Measurements from ENCODE around the gene NPLOC4.

NPLOC4 gene

DNA sequence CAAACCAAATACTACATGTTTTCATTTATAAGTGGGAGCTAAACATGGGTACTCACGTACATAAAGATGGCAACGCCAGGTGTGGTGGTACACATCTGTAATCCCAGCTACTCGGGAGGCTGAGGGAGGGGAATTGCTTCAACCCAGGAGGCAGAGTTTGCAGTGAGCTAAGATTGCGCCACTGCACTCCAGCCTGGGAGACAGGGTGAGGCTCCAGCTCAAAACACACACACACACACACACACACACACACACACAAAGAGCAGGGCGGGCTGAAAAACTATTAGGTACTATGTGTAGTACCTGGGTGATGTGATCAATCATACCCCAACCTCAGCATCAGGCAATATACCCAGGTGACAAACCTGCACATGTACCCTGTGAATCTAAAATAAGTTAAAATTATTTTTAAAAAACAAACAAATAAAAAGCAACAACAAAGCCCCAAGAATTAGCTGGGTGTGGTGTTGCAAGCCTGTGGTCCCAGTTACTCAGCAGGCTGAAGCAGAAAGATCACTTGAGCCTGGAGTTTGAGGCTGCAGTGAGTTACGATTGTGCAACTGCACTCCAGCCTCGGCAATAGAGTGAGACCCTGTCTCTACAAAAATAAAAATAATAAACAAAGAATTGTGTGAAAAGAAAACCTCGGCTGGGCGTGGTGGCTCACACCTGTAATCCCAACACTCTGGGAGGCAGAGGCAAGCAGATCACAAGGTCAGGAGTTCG, 72.9 kb downstream of the NPLOC4 start:
- TF ChIP-seq, protein P1, sequence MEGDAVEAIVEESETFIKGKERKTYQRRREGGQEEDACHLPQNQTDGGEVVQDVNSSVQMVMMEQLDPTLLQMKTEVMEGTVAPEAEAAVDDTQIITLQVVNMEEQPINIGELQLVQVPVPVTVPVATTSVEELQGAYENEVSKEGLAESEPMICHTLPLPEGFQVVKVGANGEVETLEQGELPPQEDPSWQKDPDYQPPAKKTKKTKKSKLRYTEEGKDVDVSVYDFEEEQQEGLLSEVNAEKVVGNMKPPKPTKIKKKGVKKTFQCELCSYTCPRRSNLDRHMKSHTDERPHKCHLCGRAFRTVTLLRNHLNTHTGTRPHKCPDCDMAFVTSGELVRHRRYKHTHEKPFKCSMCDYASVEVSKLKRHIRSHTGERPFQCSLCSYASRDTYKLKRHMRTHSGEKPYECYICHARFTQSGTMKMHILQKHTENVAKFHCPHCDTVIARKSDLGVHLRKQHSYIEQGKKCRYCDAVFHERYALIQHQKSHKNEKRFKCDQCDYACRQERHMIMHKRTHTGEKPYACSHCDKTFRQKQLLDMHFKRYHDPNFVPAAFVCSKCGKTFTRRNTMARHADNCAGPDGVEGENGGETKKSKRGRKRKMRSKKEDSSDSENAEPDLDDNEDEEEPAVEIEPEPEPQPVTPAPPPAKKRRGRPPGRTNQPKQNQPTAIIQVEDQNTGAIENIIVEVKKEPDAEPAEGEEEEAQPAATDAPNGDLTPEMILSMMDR (IDR thresholded peaks at IDR 0.05; ENCODE audit: control insufficient read depth, extremely low read depth, insufficient read depth): no peak
- no peak for DNase-seq (ENCODE audit: low read depth)
- no peak overlapping the region for H3K4me3 ChIP-seq (ENCODE audit: low read depth, low read length)

DNA sequence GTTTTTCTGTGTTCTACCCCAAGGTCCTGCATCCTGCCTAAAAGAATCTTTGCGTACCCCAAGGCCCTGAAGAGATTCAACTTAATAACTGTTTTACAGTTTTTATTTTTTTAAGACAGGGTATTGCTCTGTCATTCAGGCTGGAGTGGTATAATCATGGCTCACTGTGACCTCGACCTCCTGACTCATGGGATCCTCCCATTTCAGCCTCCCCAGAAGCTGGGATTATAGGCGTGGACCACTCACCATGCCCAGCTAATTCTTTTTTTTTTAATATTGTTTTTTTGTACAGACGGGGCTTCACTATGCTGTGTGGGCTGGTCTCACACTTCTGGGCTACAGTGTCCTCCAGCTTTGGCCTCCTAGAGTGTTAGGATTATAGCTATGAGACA, 75.4 kb downstream of the NPLOC4 start:
- H3K4me3 ChIP-seq (ENCODE audit: low read depth, low read length): no peak overlapping the region
- TF ChIP-seq, protein P1 (IDR thresholded peaks at IDR 0.05; ENCODE audit: control insufficient read depth, extremely low read depth, insufficient read depth): no peak
- no peak for DNase-seq (ENCODE audit: low read depth)

DNA sequence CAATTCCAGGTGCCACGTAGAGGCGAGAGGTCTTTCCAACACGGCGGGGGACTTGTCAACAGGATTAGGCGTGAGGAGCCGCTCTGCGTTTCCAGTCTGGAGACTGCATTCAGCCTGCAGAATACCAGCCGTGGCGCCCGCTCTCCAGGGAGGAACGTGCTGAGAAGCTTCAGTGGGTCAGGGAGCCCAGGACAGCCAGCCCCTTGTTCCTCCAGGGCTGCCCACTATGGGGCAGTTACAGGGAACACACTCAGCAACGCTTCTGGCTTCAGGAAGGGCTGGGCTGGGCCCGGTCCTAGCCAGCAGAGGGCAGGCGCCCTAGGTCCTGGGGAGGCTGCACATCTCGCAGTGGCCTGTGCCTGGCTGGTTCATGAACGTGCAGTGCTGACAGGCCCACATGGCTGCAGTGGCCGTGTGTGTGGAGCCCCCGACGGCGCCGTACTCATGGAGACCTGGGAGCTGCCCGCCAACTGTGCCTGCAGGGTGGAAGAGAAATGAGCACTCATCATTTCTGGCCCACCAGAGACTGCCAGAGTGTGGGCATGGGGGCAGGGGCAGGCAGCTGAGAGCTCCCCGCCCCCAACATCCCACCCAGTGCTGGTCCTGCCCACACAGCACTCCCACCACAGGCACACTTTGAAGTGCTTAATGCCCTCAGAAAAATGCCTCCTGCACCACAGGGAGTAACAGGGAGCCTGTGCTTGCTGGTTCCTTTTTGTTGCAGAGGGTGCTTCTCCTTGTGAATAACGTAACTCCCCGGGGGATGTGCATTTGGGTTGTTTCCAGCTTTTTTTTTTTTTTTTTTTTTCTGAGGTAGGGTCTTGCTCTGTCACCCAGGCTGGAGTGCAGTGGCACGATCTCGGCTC, 77.7 kb downstream of the NPLOC4 start:
- H3K4me3 ChIP-seq (ENCODE audit: low read depth, low read length): no peak overlapping the region
- no peak for DNase-seq (ENCODE audit: low read depth)
- TF ChIP-seq, protein P1 (IDR thresholded peaks at IDR 0.05; ENCODE audit: control insufficient read depth, extremely low read depth, insufficient read depth): 0 out of 2 replicates have a peak, but pooled peaks have one; percentile 16

DNA sequence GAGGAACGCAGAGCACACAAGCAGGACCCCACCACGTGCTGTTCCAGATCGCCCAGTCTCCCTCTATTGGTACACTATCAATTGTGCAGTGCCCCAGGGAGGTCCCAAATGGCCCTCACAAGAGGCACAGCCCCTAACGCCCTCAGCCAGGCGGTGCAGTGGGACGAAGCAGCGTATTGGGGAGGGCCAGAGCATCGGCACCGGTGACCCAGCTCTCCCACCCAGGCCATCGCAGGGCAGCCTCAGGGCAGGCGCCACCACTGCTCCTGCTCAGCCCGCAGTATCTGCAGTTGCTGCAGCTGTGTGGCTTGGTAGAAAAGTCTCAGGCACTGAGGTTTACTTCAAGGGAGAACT, 78.8 kb downstream of the NPLOC4 start:
- H3K4me3 ChIP-seq (ENCODE audit: low read depth, low read length): no peak overlapping the region
- DNase-seq (ENCODE audit: low read depth): no peak
- TF ChIP-seq, protein P1 (IDR thresholded peaks at IDR 0.05; ENCODE audit: control insufficient read depth, extremely low read depth, insufficient read depth): no peak

DNA sequence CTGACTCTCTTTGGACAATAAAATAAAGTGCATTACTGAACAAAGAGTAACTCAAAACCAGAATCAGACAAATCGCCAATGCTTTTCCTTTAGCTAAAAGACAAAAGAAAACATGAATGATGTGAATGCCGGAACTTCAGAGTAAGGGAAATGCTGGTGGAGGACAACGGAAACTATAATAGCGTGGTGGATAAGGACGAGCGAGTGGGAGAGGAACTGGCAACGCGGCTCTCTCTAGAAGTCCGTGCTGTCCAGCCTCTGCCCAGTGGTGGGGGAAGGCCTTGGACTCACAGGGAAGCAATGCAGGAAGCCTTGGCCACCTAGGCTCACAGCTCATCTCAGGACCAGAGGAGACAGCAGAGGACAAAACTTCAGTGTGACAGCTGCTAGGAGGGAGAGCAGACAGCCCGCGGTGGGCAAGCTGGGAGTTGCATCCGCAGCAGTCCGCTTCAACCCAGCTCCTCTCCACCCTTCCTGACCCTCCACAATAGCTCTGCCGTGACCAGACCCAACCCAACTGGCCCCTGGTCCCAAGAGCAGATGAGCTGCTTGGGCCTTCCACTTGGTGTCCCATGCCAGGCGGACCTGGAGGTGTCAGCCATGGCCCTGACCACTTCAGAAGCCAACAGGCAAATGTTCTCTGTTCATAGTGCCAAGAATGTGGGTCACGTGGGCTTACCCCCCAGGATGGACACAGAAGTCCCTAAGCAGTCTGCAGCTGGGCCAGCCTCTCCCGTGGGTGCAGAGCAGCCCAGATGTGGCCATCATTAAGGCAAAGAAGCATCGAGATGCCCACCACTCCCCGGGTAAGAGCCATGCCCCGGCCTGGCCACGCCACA, 79.4 kb downstream of the NPLOC4 start:
- TF ChIP-seq, protein P1 (IDR thresholded peaks at IDR 0.05; ENCODE audit: control insufficient read depth, extremely low read depth, insufficient read depth): no peak
- no peak for DNase-seq (ENCODE audit: low read depth)

DNA sequence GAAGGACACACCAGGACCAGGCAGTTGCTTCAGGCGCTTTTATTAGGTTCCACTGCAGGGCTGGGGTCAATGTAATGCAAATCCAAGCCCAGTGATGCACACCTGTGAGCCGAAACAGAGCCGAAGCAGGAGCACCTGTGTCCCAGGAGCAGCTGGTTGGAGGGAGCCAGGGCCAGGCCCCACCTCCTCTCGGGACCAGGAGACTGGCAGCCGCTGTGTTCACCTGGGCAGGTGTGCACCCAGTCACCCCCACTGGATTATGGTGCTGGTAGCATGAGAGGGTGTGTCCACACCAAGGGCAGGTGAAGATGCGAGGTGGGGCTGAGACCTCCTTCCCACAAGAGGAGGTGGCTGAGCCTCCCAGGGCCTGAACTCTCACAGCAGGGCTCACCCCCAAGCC, 80.0 kb downstream of the NPLOC4 start:
- no peak for DNase-seq (ENCODE audit: low read depth)
- no peak overlapping the region for H3K4me3 ChIP-seq (ENCODE audit: low read depth, low read length)
- TF ChIP-seq, protein P1 (IDR thresholded peaks at IDR 0.05; ENCODE audit: control insufficient read depth, extremely low read depth, insufficient read depth): no peak

More for the DNA sequence above, 79.4 kb downstream of the NPLOC4 start:
- H3K4me3 ChIP-seq (ENCODE audit: low read depth, low read length): no peak overlapping the region
